Measurements from ENCODE around the gene GPC5. TPM values are rescaled to one million over a fixed set of nuclear protein-coding genes. Genes with fewer than 3 reads are reported as not detected.

Gene GPC5
- total and polyA plus RNA-seq, 2 donors: 0.25 to 0.28 TPM

- Histone ChIP-seq H3K36me3 (ENCODE audit: control insufficient read depth in 2 of 2, insufficient read depth in 2 of 2, low read length in 1 of 2) (no peaks in the 10 kb centered on the region), H3K27ac (ENCODE audit: low read depth in 1 of 2, low read length in 1 of 2) (no peak overlapping the region), H3K27me3 (ENCODE audit: control insufficient read depth in 2 of 2, insufficient read depth in 1 of 2, low read length in 1 of 2) (no peaks in the 10 kb centered on the region), H3K9me3 (ENCODE audit: control insufficient read depth in 2 of 2, insufficient read depth in 1 of 2, low read length in 1 of 2) (no peaks in the 10 kb centered on the region), H3K4me3 (ENCODE audit: low read length in 2 of 2) (no peak overlapping the region), H3K4me1 (ENCODE audit: control insufficient read depth in 2 of 2, insufficient read depth in 2 of 2, low read length in 2 of 2) (no peaks in the 10 kb centered on the region)
- no peak for DNase-seq (ENCODE audit: low read depth in 6 of 9, low spot score in 9 of 9)
- WGBS: 90% methylated on average over 3 of the region's 3 CpGs
These were observed 306.0 kb downstream of the GPC5 start for GRCh38 chr13:91704398-91704797.

GRCh38 chr13:91708558-91708957 lies 310.1 kb downstream of the GPC5 start:
- no peak for DNase-seq (ENCODE audit: low read depth in 6 of 9, low spot score in 9 of 9)
- WGBS: 41% methylated on average over 1 of the region's 1 CpG

GRCh38 chr13:91709180-91709579 lies 310.8 kb downstream of the GPC5 start:
- H3K4me1 ChIP-seq (ENCODE audit: control insufficient read depth in 2 of 2, insufficient read depth in 2 of 2, low read length in 2 of 2): no peaks in the 10 kb centered on the region
- WGBS: 82% methylated on average over 3 of the region's 3 CpGs
- H3K36me3 ChIP-seq (ENCODE audit: control insufficient read depth in 2 of 2, insufficient read depth in 2 of 2, low read length in 1 of 2): no peaks in the 10 kb centered on the region

More at GRCh38 chr13:91708558-91708957, 310.1 kb downstream of the GPC5 start:
- no peaks in the 10 kb centered on the region for H3K27me3 ChIP-seq (ENCODE audit: control insufficient read depth in 2 of 2, insufficient read depth in 1 of 2, low read length in 1 of 2)
- H3K4me1 ChIP-seq (ENCODE audit: control insufficient read depth in 2 of 2, insufficient read depth in 2 of 2, low read length in 2 of 2): no peaks in the 10 kb centered on the region
- H3K4me3 ChIP-seq (ENCODE audit: low read length in 2 of 2): no peak overlapping the region
- no peaks in the 10 kb centered on the region for H3K9me3 ChIP-seq (ENCODE audit: control insufficient read depth in 2 of 2, insufficient read depth in 1 of 2, low read length in 1 of 2)
- H3K36me3 ChIP-seq (ENCODE audit: control insufficient read depth in 2 of 2, insufficient read depth in 2 of 2, low read length in 1 of 2): no peaks in the 10 kb centered on the region
- H3K27ac ChIP-seq (ENCODE audit: low read depth in 1 of 2, low read length in 1 of 2): no peak overlapping the region

DNA sequence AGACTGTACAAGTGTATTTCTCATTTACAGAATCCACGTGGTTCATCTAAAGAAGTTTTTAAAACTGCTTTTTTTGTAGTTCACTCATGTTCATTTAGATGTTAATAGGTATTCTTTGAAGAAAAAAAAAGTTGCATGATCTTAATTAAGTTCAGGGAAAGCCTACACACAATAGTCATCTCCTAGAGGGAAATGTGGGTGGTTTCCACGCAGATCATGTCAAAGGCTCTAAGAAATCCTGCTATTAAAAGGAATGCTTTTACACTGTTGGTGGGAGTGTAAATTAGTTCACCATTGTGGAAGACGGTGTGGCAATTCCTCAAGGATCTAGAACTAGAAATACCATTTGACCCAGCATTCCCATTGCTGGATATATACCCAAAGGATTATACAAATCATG lies 312.3 kb downstream of the GPC5 start:
- no peaks in the 10 kb centered on the region for H3K4me1 ChIP-seq (ENCODE audit: control insufficient read depth in 2 of 2, insufficient read depth in 2 of 2, low read length in 2 of 2)
- H3K9me3 ChIP-seq (ENCODE audit: control insufficient read depth in 2 of 2, insufficient read depth in 1 of 2, low read length in 1 of 2): no peaks in the 10 kb centered on the region
- H3K36me3 ChIP-seq (ENCODE audit: control insufficient read depth in 2 of 2, insufficient read depth in 2 of 2, low read length in 1 of 2): no peaks in the 10 kb centered on the region
- H3K4me3 ChIP-seq (ENCODE audit: low read length in 2 of 2): no peak overlapping the region
- H3K27ac ChIP-seq (ENCODE audit: low read depth in 1 of 2, low read length in 1 of 2): no peak overlapping the region
- 91% methylated on average over 3 of the region's 3 CpGs for WGBS
- no peaks in the 10 kb centered on the region for H3K27me3 ChIP-seq (ENCODE audit: control insufficient read depth in 2 of 2, insufficient read depth in 1 of 2, low read length in 1 of 2)
- DNase-seq (ENCODE audit: low read depth in 6 of 9, low spot score in 9 of 9): no peak

More at GRCh38 chr13:91709180-91709579, 310.8 kb downstream of the GPC5 start:
- Histone ChIP-seq H3K4me3 (ENCODE audit: low read length in 2 of 2) (no peak overlapping the region), H3K27me3 (ENCODE audit: control insufficient read depth in 2 of 2, insufficient read depth in 1 of 2, low read length in 1 of 2) (no peaks in the 10 kb centered on the region), H3K9me3 (ENCODE audit: control insufficient read depth in 2 of 2, insufficient read depth in 1 of 2, low read length in 1 of 2) (no peaks in the 10 kb centered on the region), H3K27ac (ENCODE audit: low read depth in 1 of 2, low read length in 1 of 2) (no peak overlapping the region)
- DNase-seq (ENCODE audit: low read depth in 6 of 9, low spot score in 9 of 9): no peak

GRCh38 chr13:91714855-91715254 lies 316.4 kb downstream of the GPC5 start:
- H3K27ac ChIP-seq (ENCODE audit: low read depth in 1 of 2, low read length in 1 of 2): no peak overlapping the region

GRCh38 chr13:91716436-91717065 lies 318.1 kb downstream of the GPC5 start:
- DNase-seq (ENCODE audit: low read depth in 6 of 9, low spot score in 9 of 9): no peak
- WGBS: 93% methylated on average over 7 of the region's 7 CpGs
- Histone ChIP-seq H3K9me3 (ENCODE audit: control insufficient read depth in 2 of 2, insufficient read depth in 1 of 2, low read length in 1 of 2) (no peaks in the 10 kb centered on the region), H3K27me3 (ENCODE audit: control insufficient read depth in 2 of 2, insufficient read depth in 1 of 2, low read length in 1 of 2) (no peaks in the 10 kb centered on the region), H3K4me3 (ENCODE audit: low read length in 2 of 2) (no peak overlapping the region), H3K36me3 (ENCODE audit: control insufficient read depth in 2 of 2, insufficient read depth in 2 of 2, low read length in 1 of 2) (no peaks in the 10 kb centered on the region), H3K27ac (ENCODE audit: low read depth in 1 of 2, low read length in 1 of 2) (no peak overlapping the region), H3K4me1 (ENCODE audit: control insufficient read depth in 2 of 2, insufficient read depth in 2 of 2, low read length in 2 of 2) (no peaks in the 10 kb centered on the region)

More at GRCh38 chr13:91714855-91715254, 316.4 kb downstream of the GPC5 start:
- Histone ChIP-seq H3K4me1 (ENCODE audit: control insufficient read depth in 2 of 2, insufficient read depth in 2 of 2, low read length in 2 of 2) (no peaks in the 10 kb centered on the region), H3K36me3 (ENCODE audit: control insufficient read depth in 2 of 2, insufficient read depth in 2 of 2, low read length in 1 of 2) (no peaks in the 10 kb centered on the region), H3K27me3 (ENCODE audit: control insufficient read depth in 2 of 2, insufficient read depth in 1 of 2, low read length in 1 of 2) (no peaks in the 10 kb centered on the region), H3K4me3 (ENCODE audit: low read length in 2 of 2) (no peak overlapping the region), H3K9me3 (ENCODE audit: control insufficient read depth in 2 of 2, insufficient read depth in 1 of 2, low read length in 1 of 2) (no peaks in the 10 kb centered on the region)
- WGBS: 83% methylated on average over 3 of the region's 3 CpGs
- no peak for DNase-seq (ENCODE audit: low read depth in 6 of 9, low spot score in 9 of 9)

- 49% methylated on average over 3 of the region's 3 CpGs for WGBS
- H3K27ac ChIP-seq (ENCODE audit: low read depth in 1 of 2, low read length in 1 of 2): no peak overlapping the region
- no peaks in the 10 kb centered on the region for H3K4me1 ChIP-seq (ENCODE audit: control insufficient read depth in 2 of 2, insufficient read depth in 2 of 2, low read length in 2 of 2)
- no peaks in the 10 kb centered on the region for H3K36me3 ChIP-seq (ENCODE audit: control insufficient read depth in 2 of 2, insufficient read depth in 2 of 2, low read length in 1 of 2)
- H3K9me3 ChIP-seq (ENCODE audit: control insufficient read depth in 2 of 2, insufficient read depth in 1 of 2, low read length in 1 of 2): no peaks in the 10 kb centered on the region
- no peak for DNase-seq (ENCODE audit: low read depth in 6 of 9, low spot score in 9 of 9)
- no peak overlapping the region for H3K4me3 ChIP-seq (ENCODE audit: low read length in 2 of 2)
- H3K27me3 ChIP-seq (ENCODE audit: control insufficient read depth in 2 of 2, insufficient read depth in 1 of 2, low read length in 1 of 2): no peaks in the 10 kb centered on the region
These were observed 320.6 kb downstream of the GPC5 start for GRCh38 chr13:91719033-91719432.

DNA sequence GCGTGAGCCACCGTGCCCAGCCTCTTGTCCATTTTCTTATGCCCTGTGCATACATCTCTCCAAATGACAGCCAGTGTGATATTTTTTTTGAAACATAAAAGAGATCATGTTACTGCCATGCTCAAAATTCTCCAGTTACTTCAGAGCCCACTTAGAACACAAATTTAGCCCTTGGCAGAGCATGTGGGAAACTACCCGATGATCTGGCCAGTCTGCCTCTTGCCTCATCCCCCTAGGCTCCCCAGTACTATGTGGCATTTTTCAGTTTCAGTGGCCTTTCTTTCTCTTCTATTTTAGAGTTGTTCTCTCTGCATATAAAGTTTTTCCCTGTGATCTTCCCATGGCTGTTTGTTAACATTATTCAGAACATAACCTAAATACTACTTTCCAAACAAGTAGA lies 323.0 kb downstream of the GPC5 start:
- 89% methylated on average over 3 of the region's 3 CpGs for WGBS
- no peaks in the 10 kb centered on the region for H3K4me1 ChIP-seq (ENCODE audit: control insufficient read depth in 2 of 2, insufficient read depth in 2 of 2, low read length in 2 of 2)

GRCh38 chr13:91722267-91722884 lies 324.0 kb downstream of the GPC5 start:
- 28% methylated on average over 4 of the region's 4 CpGs for WGBS
- no peaks in the 10 kb centered on the region for H3K36me3 ChIP-seq (ENCODE audit: control insufficient read depth in 2 of 2, insufficient read depth in 2 of 2, low read length in 1 of 2)
- no peaks in the 10 kb centered on the region for H3K4me1 ChIP-seq (ENCODE audit: control insufficient read depth in 2 of 2, insufficient read depth in 2 of 2, low read length in 2 of 2)
- H3K27me3 ChIP-seq (ENCODE audit: control insufficient read depth in 2 of 2, insufficient read depth in 1 of 2, low read length in 1 of 2): no peaks in the 10 kb centered on the region
- H3K4me3 ChIP-seq (ENCODE audit: low read length in 2 of 2): no peak overlapping the region
- DNase-seq (ENCODE audit: low read depth in 6 of 9, low spot score in 9 of 9): peak in 3 of 9 donors; percentile 1 to 10 (median 2)
- H3K9me3 ChIP-seq (ENCODE audit: control insufficient read depth in 2 of 2, insufficient read depth in 1 of 2, low read length in 1 of 2): no peaks in the 10 kb centered on the region
- H3K27ac ChIP-seq (ENCODE audit: low read depth in 1 of 2, low read length in 1 of 2): no peak overlapping the region

More for the DNA sequence above, 323.0 kb downstream of the GPC5 start:
- no peak for DNase-seq (ENCODE audit: low read depth in 6 of 9, low spot score in 9 of 9)
- no peaks in the 10 kb centered on the region for H3K9me3 ChIP-seq (ENCODE audit: control insufficient read depth in 2 of 2, insufficient read depth in 1 of 2, low read length in 1 of 2)
- no peaks in the 10 kb centered on the region for H3K36me3 ChIP-seq (ENCODE audit: control insufficient read depth in 2 of 2, insufficient read depth in 2 of 2, low read length in 1 of 2)
- H3K4me3 ChIP-seq (ENCODE audit: low read length in 2 of 2): no peak overlapping the region
- no peaks in the 10 kb centered on the region for H3K27me3 ChIP-seq (ENCODE audit: control insufficient read depth in 2 of 2, insufficient read depth in 1 of 2, low read length in 1 of 2)
- H3K27ac ChIP-seq (ENCODE audit: low read depth in 1 of 2, low read length in 1 of 2): no peak overlapping the region

Measured in thymus (tissue), 11 donors.